CD4-positive, alpha-beta T cell treated with Interleukin-15 for 4 hours (primary cell): Measurements from ENCODE around the gene TCEAL1.
"Not testable (repeated sequence)": the region's sequence is repeated elsewhere in the genome, so short reads cannot be mapped to it uniquely, and the experiment has no call there.

Experiments
- DNase-seq: peaks from one replicate; pipeline ENCODE4 v3.0.0-alpha.2; 2020; ENCODE audit warnings: low spot score

TCEAL1 gene

GRCh38 chrX:103635436-103635835 lies 6.7 kb downstream of the TCEAL1 start:
- DNase-seq = no peak

DNA sequence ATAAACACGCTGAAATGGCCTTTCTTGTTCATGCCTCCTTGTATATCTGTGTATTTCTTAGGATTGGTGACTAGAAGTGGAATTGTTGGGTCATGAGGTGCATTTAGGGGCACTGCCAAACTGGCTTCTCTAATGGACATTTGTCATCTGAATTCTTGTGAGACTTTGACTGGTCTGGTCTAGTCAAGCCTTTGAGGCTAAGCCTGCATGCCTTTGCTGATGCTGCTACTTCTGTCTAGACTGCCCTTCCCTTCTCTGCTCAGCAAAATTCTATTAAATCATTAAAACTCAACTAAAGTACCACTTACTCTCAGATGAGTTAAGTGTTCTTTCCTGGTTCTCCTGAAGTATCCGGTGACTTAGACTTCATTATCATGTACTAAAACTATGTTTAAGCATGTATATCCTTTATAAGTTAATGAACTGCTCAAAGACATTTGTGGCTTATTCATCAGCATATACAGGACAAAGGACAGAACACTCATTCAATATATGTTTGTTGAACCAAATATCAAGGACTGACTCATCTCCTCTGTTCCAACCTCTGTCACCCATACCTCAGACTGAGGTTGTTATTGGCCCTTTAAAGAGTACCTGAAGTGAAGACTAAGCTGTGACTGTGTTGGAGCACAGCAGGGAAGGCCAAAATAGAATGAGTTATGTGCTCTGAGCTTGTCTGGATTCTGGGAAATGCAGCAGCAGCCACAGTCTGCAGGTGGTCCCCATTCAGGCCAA lies 9.0 kb downstream of the TCEAL1 start:
- DNase-seq = no peak

- not testable (repeated sequence) for DNase-seq
These were observed 9.9 kb downstream of the TCEAL1 start for GRCh38 chrX:103638479-103639346.

- no peak for DNase-seq
These were observed 11.8 kb downstream of the TCEAL1 start for GRCh38 chrX:103640401-103641155.

DNA sequence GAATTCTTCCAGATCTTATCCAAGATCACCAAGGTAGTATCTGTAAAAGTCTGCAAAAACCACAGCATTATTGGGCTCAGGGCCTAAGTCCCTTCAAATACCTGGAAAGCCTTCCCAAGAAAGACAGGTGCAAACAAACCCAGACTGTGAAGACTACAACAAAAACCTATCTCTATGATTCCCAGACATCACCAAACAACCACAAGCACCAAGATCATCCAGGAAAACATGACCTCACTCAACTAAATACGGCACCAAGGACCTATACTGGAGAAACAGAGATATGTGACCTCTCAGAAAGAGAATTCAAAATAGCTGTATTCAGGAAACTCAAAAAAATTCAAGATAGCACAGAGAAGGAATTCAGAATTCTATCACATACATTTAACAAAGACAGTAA lies 15.3 kb downstream of the TCEAL1 start:
- no peak for DNase-seq

- DNase-seq = no peak
These were observed 18.9 kb downstream of the TCEAL1 start for GRCh38 chrX:103647630-103648029.

DNA sequence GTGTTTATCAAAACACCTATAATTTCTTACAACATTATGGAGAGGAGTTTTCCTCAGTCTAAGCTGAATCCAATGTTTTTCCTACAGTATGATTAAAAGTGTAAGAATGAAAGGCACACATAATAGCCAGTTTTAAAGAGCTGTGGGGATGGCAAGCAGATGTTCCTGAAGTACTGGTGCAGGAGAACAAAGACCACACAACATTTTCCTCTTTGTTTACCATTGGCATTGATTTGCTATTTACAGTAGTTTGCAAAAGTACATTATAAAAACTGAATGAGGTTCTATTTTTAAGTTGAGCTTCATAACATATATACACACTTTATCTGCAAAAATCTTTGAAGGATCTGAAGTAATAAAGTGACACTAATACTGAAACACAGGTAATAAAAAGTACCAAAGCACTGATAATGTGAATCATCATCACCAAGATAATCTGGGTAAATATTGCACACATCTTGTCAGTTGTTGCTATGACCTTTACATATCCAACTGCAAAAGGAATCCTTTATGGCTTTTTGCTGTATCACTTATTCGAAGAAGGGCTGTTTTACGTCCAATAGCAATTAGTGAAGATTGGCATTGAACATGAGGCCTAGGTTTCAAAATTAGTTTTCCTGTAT lies 22.5 kb downstream of the TCEAL1 start:
- no peak for DNase-seq

- not testable (repeated sequence) for DNase-seq
These were observed 26.6 kb downstream of the TCEAL1 start for GRCh38 chrX:103655230-103656000.

DNA sequence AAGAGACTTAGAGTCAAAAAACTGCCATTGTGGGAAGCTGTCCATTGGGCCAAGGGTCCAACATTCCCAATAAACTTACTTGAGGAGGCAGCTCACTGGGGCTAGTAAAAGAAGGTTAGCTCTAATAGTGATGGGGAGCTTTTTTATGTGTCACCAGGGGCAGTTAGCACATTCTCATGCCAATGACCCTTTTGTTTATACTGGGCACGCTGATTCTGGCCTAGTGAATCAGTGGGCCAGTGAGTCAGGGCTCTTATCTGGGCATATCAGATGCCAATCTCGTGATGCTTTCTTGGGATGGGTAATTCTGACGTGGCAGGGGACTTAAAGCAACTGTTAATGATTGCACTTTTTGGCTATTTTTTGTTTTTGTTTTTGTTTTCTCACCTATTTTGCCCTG lies 27.8 kb downstream of the TCEAL1 start:
- DNase-seq = no peak

- DNase-seq = not testable (repeated sequence)
These were observed 28.3 kb downstream of the TCEAL1 start for GRCh38 chrX:103657066-103657465.

- DNase-seq = no peak
These were observed 30.1 kb downstream of the TCEAL1 start for GRCh38 chrX:103658681-103659433.

DNA sequence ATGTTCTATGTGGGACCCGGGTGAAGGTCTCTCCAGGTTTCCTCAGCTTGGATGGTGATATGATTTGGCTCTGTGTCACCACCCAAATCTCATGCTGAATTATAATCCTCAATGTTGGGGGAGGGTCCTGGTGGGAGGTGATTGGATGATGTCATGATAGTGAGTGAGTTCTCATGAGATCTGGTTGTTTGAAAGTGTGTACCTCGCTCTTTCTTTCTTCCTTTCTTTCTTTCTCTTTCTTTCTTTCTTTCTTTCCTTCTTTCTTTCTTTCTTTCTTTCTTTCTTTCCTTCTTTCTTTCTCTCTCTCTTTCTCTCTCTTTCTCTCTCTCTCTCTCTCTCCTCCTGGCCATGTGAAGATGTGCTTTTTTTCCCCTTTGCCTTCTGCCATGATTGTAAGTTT lies 30.7 kb downstream of the TCEAL1 start:
- not testable (repeated sequence) for DNase-seq

- DNase-seq = no peak
These were observed 35.4 kb downstream of the TCEAL1 start for GRCh38 chrX:103663981-103664762.

- no peak for DNase-seq
These were observed 37.7 kb downstream of the TCEAL1 start for GRCh38 chrX:103666202-103667107.

DNA sequence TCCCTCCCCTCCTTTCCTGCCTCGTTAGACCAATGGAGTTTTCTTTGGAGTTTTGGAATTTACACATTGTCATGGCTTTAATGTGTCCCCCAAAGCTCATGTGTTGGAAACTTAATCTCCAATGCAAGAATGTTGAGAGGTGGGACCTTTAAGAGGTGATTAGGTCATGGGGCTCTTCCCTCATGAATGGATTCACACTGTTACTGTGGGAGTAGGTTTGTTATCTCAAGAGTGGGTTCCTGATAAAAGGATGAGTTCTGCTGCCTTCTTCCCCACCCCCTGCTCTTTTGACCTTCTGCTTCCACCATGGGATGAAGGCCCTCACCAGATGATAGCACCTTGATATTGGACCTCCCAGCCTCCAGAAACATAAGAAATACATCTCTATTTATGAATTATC lies 41.0 kb downstream of the TCEAL1 start:
- DNase-seq = no peak

DNA sequence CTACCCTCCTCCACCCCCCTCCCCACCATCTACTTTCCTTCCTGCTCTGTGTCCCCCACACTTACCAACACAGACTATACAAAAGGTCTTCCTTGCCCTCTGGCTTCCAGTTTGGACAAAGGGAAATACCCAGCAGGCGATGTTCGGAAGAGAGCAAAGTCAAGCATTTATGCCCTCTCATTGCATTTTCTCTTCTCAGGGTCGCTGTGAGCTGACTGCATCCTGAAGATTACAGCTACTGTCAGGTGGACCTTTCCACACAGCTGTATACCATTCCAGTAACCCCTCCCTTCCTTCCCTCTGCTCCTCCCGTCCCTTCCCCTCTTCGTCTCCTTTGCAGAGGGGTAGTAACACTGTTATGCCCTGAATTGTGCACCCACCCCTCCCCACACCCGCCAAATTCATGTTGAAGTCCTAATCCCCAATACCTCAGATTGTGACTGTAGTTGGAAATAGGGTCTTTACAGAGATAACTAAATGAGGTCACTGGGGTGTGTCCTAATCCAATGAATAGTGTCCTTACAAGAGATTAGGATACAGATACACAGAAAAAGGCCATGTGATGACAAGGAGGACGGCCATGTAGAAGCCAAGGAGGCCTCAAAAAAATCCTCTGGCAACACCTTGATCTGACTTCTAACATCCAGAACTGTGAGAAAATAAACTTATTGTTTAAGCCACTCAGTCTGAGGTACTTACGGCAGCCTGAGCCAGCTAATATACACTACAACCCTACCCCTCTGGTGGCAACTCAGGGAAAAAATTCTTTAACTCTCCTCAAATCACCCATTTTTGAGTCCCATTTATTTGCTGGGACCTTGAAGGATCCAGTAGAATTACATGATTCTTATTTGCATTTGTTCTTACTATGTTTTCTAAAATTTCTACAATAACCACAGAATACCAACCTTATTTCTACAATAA lies 46.0 kb downstream of the TCEAL1 start:
- DNase-seq = no peak

DNA sequence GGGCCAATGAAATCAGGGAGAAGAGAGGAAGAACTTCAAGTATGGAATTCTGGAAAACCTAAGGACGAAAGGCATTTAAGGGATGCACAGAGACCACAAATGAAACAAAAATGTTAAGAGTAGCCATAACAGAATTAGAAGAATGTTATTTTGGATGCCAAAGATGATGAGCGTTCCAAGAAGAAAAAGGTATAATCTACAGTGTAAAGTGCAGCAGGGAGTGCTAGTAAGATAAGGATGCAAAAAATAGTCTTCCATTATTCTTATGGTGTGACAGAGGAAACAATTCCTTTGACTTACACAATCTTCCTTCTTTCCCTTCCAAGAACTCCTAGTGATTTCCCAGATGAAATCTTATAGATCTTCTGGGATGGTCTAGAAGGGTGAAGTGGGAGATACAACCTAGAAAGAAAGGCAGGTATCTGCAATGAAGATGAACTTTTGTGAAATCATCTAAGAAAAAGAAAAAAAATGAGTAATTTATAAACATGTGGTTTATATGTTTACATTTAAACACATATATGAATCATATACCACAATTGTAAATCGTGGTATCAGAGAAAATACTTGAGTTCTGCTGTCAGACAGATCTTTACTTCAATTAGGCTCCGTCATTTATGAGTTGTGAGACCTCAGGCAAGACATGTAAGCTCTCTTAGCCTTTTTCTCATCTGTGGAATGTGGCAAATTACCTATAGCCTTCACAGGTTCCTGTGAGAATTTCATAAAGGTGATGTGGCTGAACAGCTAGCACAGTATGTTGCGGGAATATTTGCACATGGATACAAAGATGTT lies 49.6 kb downstream of the TCEAL1 start:
- no peak for DNase-seq
